Stimulated activated CD4-positive, alpha-beta T cell treated with anti-CD3 and anti-CD28 coated beads, TNF-alpha, amount 100 ng/mL, for 48 hours (primary cell): ENCODE measurements around the gene TDRD3.
"Not testable (repeated sequence)": the region's sequence is repeated elsewhere in the genome, so short reads cannot be mapped to it uniquely, and the experiment has no call there.

ENCODE experiments used
- DNase-seq, 3 donors: peaks; one replicate each; pipeline ENCODE4 v3.0.0-alpha.2; 2020; ENCODE audit warnings: low read depth in 3 of 3

Gene TDRD3

DNA sequence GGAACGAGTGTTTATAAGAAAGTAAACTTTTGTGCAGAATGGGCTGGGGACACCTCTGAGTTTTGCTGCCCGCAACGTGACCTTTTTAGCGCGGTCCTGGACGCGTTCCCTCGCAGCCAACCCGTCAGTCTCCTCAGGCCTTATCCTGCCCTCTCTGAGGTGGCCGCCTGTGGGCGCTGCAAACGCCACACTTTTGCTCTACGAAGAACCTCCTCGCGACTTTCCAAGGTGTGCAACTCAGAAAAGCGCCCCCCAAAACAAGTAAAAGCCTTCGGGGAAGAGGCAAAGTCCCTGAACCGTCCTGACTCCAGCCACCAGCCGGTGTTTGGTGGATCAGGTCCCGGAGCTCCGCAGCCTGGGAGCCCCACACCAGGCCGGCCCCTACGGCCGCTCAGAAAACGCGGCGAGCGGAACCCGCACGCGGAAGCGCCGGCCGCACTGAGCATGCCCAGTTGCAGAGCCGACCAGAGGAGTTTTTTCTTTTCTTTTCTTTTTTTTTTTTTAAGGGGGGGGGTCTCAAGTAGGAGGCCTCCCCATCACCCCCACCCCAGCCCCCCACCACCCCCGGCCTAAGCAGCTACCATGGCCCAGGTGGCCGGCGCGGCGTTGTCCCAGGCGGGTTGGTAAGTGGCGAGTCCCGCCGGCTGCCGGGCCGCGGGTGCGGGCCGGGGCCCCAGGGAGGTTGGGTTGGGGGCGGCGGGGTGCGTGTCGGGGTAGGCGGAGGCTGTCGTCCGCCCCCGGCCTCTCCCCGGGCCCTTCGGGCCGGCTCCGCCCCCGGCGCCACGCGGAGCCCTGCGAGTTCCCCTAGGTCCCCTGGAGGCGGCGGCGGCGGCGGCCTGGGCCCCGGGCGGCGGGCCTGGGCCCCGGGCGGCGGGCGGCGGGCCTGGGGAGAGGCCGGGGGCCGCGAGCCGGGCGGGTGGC lies at the start of gene TDRD3:
Gene TDRD3, plus strand, starts transcription at position 438 of the 921 bp plus-strand sequence. Its CDS starts 145 bp downstream, at position 583.
- DNase-seq = peak; percentile 59 to 69 (median 63)

DNA sequence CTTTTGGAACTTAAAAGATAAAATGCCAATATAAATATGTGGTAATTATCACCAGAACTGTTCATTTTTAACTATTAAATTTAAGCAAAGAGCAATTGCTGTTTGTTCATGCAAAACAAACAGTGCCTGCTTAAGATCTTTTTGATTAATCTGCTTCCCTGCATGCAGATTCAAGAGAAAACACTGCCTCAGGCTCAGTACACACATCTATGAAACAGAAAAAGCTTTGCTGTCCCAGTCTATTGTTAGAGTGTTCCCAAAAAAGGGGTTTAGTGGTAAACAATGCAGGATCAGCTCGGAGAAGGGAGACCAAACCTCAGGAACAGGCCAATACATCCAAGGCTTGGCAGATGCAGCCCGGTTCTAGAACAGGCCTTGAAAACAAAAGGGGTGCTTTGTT lies 49.3 kb upstream of the TDRD3 start:
- no peak for DNase-seq

GRCh38 chr13:60348097-60348496 lies 48.9 kb upstream of the TDRD3 start:
- DNase-seq = no peak

GRCh38 chr13:60351326-60351725 lies 45.7 kb upstream of the TDRD3 start:
- DNase-seq = no peak

GRCh38 chr13:60351855-60352615 lies 45.0 kb upstream of the TDRD3 start:
- DNase-seq = no peak

DNA sequence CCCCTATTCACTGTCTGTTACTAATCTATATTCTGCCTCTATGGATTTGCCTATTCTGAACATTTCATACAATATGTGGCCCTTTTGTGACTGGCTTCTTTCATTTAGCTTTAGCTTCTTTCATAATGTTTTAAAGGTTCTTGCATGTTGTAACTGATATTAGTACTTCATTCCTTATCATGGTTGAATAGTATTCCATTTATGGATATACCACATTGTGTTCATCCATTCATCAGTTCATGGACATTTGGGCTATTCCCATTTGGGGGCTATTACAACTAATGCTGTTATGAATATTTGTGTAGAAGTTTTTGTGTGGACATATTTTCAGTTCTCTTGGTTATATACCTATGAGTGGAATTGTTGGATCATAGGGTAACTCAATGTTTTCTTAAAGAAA lies 44.4 kb upstream of the TDRD3 start:
- DNase-seq = no peak

DNA sequence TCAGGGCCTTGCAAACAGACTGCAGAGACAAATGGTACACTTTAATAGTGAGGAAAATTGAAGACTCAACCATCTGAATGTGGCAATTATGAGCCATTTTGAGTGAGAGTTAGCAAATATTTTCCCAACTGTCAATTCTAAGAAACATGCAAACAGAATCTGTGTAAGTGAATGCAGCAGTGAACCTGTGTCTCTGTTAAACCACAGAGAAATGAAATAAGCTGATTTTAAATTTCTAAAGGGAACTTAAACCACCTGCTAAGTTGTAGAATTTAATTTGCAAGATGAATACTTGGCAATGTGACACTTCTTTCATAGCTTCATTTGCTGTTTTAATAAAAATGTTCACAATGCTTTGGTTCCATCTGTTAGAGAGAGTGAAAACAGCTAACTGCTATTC lies 42.0 kb upstream of the TDRD3 start:
- DNase-seq = no peak

- DNase-seq = no peak
Measured at GRCh38 chr13:60356970-60357369, 40.0 kb upstream of the TDRD3 start.

DNA sequence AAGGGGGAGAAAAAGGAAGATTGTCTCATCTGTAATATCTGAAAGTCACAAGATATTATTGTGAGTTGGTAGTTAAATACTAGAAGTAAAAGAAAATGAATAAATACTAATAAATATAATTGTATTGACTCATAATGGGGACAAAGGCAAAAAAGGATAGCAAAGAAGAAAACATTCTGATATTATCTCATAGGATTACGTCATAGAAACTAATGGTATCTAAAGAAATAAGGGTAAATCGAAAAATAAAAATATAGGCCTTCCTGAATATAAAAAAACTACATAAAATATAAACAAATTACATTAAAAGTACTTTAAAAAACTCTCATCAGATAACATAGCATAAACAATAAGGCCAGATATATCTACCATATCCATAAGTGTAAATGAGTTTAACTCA lies 38.6 kb upstream of the TDRD3 start:
- no peak for DNase-seq

- no peak for DNase-seq
Measured at GRCh38 chr13:60363288-60363687, 33.7 kb upstream of the TDRD3 start.

GRCh38 chr13:60369242-60369641 lies 27.8 kb upstream of the TDRD3 start:
- no peak for DNase-seq

DNA sequence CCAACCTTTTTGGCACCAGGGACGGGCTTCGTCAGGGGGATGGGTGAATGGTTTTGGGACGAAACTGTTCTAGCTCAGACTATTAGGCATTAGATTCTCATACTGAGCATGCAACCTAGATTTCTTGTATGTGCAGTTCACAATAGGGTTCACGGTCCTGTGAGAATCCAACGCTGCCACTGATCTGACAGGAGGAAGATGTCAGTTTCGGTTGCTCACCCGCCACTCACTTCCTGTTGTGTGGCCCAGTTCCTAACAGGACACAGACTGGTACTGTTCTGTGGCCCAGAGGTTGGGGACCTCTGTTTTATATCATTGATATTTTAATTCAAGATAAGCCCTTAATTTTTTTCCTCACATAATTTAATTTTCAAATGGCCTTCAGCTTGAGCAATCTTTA lies 26.7 kb upstream of the TDRD3 start:
- DNase-seq = no peak

DNA sequence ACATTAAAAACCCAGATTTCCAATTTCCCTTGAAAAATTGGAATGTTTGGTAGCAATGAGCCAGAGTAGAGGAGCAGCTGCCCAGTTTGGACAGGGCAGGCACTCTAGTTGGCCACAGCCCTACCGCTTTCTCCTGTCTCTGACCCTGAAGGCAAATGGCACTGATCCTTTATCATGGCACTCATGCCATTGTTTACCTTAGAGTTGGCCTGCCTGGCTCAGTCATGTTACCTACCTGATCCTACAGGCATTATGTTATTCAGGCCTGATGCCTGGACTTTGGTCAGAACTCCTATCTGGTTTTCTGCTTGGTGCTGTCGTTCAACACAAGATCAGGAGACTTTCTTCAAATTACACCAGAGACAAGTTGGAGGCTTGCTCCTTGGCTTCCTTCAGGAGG lies 24.9 kb upstream of the TDRD3 start:
- DNase-seq = no peak

DNA sequence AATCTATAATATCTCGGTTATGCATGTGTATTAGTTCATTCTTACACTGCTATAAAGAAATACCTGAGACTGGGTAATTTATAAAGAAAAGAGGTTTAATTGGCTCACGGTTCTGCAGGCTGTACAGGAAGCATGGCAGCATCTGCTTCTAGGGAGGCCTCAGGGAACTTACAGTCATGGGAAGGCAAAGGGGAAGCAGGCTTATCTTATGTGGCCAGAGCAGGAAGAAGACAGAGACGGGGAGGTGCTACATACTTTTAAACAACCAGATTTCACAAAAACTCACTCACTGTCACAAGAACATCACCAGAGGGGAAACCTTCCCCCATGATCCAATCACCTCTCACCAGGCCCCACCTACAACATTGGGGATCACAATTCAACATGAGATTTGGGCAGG lies 17.7 kb upstream of the TDRD3 start:
- not testable (repeated sequence) for DNase-seq

GRCh38 chr13:60379837-60380565 lies 17.0 kb upstream of the TDRD3 start:
- no peak for DNase-seq

GRCh38 chr13:60384911-60385310 lies 12.1 kb upstream of the TDRD3 start:
- DNase-seq = no peak

DNA sequence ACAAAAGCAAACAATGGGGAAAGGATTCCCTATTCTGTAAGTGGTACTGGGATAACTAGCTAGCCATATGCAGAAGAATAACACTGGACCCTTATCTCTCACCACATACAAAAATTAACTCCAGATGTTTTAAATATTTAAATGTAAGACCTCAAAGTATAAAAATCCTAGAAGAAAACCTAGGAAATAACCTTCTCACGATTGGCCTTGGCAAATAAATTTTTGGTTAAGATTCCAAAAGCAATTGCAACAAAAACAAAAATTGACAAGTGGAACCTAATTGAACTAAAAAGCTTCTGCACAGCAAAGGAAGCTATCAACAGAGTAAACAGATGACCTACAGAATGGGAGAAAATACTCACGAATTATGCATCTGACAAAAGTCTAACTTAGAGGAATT lies 10.8 kb upstream of the TDRD3 start:
- no peak for DNase-seq

- DNase-seq = no peak
Measured at GRCh38 chr13:60392131-60392530, 4.9 kb upstream of the TDRD3 start.

- DNase-seq = peak; percentile 68 to 81 (median 75)
Measured at GRCh38 chr13:60395971-60396782, 843 bp upstream of the TDRD3 start.

DNA sequence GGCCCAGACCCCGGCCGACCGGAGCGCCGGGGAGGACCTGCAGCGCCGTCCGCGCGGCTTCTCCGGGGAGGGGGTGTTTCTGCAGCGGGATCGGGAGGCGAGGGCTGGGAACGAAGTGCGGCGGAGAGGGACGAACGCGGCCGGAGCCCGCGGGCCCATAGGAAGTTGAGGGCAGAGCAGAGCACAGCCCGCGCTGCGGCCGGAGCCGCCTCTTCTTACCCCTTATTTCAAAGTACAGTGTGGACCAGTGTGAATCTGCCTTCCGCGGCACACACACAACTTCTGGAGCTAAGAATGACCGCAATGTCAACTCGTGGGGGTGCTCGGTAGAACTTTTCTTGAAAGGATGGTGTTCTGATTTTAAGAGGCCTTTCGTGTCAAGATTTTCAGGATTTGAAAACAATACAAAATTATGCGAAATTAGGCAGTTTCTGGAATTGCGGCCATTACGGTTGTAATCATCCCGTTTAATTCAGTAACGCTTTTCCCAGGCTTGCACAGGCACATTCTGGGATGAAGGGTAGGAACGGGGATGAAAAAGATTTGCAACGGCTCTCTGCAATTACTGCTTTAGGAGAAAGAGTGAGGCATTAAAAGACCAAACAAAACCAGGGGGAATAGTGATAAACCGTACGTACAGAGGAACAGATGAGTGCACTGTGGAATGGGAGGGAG lies 821 bp downstream of the TDRD3 start:
- peak in 2 of 3 donors; percentile 10 to 18 for DNase-seq

DNA sequence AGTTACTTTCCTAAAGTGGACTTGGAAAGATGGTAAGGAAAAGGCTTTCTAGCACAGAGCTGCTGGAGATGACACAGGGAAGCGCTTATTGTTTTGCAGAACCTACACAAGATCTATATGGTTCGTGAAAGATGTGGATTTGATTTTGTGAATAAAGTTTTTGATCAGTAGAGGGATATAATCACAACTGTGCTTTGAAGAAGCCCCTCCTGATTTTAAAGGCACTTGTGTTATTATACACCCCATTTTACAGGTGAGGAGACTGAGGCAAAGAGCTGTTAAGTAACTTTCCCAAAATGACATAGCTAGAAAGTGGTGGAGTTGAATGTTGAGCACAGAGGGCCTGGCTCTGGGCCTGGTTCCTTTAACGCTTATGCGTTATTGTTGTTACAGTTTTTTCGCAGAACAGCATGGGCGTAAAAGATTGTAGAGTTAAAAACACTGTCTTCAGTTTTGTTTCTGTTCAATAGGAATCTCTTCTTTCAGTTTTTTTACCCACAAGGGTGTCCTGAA lies 1.4 kb downstream of the TDRD3 start:
- DNase-seq = no peak
